ENCODE results near the gene KLHDC10.
"Not testable (repeated sequence)": the region's sequence is repeated elsewhere in the genome, so short reads cannot be mapped to it uniquely, and the experiment has no call there.

The KLHDC10 gene

DNA sequence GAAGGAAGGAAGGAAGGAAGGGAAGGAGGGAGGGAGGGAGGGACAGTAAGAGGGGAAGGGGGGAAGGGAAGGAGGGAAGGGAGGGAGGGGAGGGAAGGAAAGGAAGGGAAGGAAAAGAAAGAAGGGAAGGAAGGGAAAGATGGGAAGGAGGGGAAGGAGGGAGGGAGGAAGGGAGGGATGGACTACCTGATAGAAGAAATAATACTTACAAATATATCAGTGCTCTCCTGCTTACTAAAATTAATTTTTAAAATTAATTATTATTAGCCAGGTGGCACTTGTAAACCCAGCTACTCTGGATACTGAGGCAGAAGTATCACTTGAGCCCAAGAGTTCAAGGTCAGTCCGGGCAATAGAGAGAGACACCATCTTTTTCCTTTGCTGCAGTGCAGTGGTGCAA, 37.6 kb upstream of the KLHDC10 start:
- H3K36me3 ChIP-seq: peaks cover 22% of the 10 kb centered on the region

GRCh38 chr7:130037703-130038102, 32.6 kb upstream of the KLHDC10 start:
- H3K27me3 ChIP-seq: no peaks in the 10 kb centered on the region
- H3K4me1 ChIP-seq (ENCODE audit: control insufficient read depth in 1 of 2, insufficient read depth in 1 of 2, low read depth in 1 of 2, low read length in 1 of 2): no peaks in the 10 kb centered on the region
- H3K9me3 ChIP-seq: no peaks in the 10 kb centered on the region
- TF ChIP-seq CTCF (IDR thresholded peaks at IDR 0.05): no peak
- H3K36me3 ChIP-seq: peaks cover 34% of the 10 kb centered on the region
- no peak overlapping the region for H3K27ac ChIP-seq
- H3K4me3 ChIP-seq (ENCODE audit: low read depth in 1 of 2, low read length in 1 of 2): no peak overlapping the region

More for the DNA sequence above, 37.6 kb upstream of the KLHDC10 start:
- no peak for TF ChIP-seq CTCF (IDR thresholded peaks at IDR 0.05)
- H3K27ac ChIP-seq: no peak overlapping the region
- H3K27me3 ChIP-seq: no peaks in the 10 kb centered on the region
- H3K4me1 ChIP-seq (ENCODE audit: control insufficient read depth in 1 of 2, insufficient read depth in 1 of 2, low read depth in 1 of 2, low read length in 1 of 2): no peaks in the 10 kb centered on the region
- no peak overlapping the region for H3K4me3 ChIP-seq (ENCODE audit: low read depth in 1 of 2, low read length in 1 of 2)
- no peaks in the 10 kb centered on the region for H3K9me3 ChIP-seq

DNA sequence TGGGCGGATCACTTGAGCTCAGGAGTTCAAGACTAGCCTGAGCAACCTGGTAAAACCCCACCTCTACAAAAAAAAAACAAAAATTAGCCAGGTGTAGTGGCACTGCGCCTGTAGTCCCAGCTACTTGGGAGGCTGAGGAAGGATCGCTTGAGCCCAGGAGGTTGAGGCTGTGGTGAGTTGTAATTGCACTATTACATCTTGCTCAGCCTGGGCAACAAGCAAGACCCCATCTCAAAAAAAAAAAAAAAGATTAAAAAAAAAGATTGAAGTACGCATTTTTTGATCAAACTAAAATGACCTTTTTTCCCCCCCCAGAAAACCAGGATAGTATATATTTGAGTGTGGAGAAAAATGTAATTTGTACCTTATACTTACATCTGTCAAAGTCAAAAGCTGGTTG, 29.8 kb upstream of the KLHDC10 start:
- no peak overlapping the region for H3K27ac ChIP-seq
- H3K4me3 ChIP-seq (ENCODE audit: low read depth in 1 of 2, low read length in 1 of 2): no peak overlapping the region
- no peaks in the 10 kb centered on the region for H3K27me3 ChIP-seq
- no peak for TF ChIP-seq CTCF (IDR thresholded peaks at IDR 0.05)
- no peaks in the 10 kb centered on the region for H3K4me1 ChIP-seq (ENCODE audit: control insufficient read depth in 1 of 2, insufficient read depth in 1 of 2, low read depth in 1 of 2, low read length in 1 of 2)
- H3K9me3 ChIP-seq: no peaks in the 10 kb centered on the region
- peaks cover 30% of the 10 kb centered on the region for H3K36me3 ChIP-seq

DNA sequence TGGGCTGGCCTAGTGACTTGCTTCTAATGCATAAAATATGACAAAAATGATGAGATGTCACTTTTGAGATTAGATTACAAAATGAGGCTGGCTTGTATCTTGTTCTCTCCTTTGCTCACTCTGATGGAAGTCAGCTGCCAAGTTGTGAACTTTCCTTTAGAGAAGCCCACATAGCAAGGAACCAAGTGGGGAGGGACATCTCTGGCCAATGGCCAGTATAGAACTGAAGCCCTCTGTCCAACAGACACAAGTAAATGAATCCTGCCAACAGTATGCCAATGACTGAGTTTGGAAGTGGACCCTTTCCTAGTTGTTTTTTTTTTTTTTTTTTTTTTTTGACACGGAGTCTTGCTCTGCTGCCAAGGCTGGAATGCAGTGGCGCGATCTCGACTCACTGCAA, 22.5 kb upstream of the KLHDC10 start:
- H3K4me1 ChIP-seq (ENCODE audit: control insufficient read depth in 1 of 2, insufficient read depth in 1 of 2, low read depth in 1 of 2, low read length in 1 of 2): peaks cover 10 to 11% of the 10 kb centered on the region in 2 experiments
- H3K27me3 ChIP-seq: peaks cover 6% of the 10 kb centered on the region
- peaks cover 3% of the 10 kb centered on the region for H3K36me3 ChIP-seq
- H3K4me3 ChIP-seq (ENCODE audit: low read depth in 1 of 2, low read length in 1 of 2): no peak overlapping the region
- no peak for TF ChIP-seq CTCF (IDR thresholded peaks at IDR 0.05)
- no peaks in the 10 kb centered on the region for H3K9me3 ChIP-seq
- H3K27ac ChIP-seq: no peak overlapping the region

DNA sequence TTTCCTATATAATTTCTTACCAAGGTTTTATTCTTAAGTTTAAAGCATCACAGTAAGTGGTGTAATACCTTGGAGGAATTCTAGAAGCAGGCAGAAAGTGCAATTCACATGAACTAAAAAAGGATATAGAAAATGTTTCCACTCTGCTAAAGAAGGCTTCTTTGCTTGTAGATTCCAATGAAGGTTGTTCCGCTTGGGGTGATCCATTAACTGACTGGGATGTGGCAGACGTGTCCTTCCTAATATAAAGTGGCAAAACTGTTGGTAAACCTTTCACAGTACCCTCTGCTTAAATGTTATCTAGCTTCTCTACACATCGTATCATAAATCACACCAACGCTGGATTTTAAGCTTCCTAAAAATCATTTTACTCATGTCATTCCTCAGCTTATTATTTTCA, 21.4 kb upstream of the KLHDC10 start:
- Histone ChIP-seq H3K4me3 (ENCODE audit: low read depth in 1 of 2, low read length in 1 of 2) (no peak overlapping the region), H3K27ac (no peak overlapping the region), H3K9me3 (no peaks in the 10 kb centered on the region), H3K4me1 (ENCODE audit: control insufficient read depth in 1 of 2, insufficient read depth in 1 of 2, low read depth in 1 of 2, low read length in 1 of 2) (peaks cover 10 to 11% of the 10 kb centered on the region in 2 experiments), H3K27me3 (peaks cover 17% of the 10 kb centered on the region), H3K36me3 (peaks cover 3% of the 10 kb centered on the region)
- TF ChIP-seq CTCF (IDR thresholded peaks at IDR 0.05): no peak

DNA sequence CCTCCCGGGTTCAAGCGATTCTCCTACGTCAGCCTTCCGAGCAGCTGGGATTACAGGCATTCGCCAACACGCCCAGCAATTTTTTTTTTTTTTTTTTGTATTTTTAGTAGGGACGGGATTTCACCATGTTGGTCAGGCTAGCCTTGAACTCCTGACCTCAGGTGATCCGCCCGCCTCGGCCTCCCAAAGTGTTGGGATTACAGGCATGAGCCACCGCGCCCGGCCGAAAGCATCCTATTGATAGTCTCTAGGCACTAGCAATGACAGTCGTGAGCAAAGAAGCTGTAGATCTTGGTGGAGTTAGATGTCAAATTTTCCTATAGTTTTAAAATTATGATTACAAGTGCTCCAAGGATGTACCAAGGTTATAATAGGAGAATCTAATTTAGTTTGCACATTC, 18.1 kb upstream of the KLHDC10 start:
- H3K4me3 ChIP-seq (ENCODE audit: low read depth in 1 of 2, low read length in 1 of 2); H3K36me3 ChIP-seq; H3K9me3 ChIP-seq; H3K27ac ChIP-seq: not testable (repeated sequence)
- Histone ChIP-seq H3K4me1 (ENCODE audit: control insufficient read depth in 1 of 2, insufficient read depth in 1 of 2, low read depth in 1 of 2, low read length in 1 of 2) (peaks cover 10 to 11% of the 10 kb centered on the region in 2 experiments), H3K27me3 (peaks cover 30% of the 10 kb centered on the region)

GRCh38 chr7:130055198-130055597, 15.1 kb upstream of the KLHDC10 start:
- not testable (repeated sequence) for H3K36me3 ChIP-seq; H3K9me3 ChIP-seq; H3K4me3 ChIP-seq (ENCODE audit: low read depth in 1 of 2, low read length in 1 of 2); H3K27ac ChIP-seq
- H3K27me3 ChIP-seq: peaks cover 30% of the 10 kb centered on the region
- H3K4me1 ChIP-seq (ENCODE audit: control insufficient read depth in 1 of 2, insufficient read depth in 1 of 2, low read depth in 1 of 2, low read length in 1 of 2): peaks cover 10 to 11% of the 10 kb centered on the region in 2 experiments
